GM12801 (cell line): Measurements from ENCODE around the gene GABRA5.

Experiments used
- TF ChIP-seq, protein P1 (sequence below): IDR thresholded peaks from one replicate; pipeline ENCODE4 v1.5.1; 2011; ENCODE audit warnings: control low read depth; ENCODE audit not compliant: insufficient read length; ENCODE audit errors: extremely low read depth

Gene GABRA5

DNA sequence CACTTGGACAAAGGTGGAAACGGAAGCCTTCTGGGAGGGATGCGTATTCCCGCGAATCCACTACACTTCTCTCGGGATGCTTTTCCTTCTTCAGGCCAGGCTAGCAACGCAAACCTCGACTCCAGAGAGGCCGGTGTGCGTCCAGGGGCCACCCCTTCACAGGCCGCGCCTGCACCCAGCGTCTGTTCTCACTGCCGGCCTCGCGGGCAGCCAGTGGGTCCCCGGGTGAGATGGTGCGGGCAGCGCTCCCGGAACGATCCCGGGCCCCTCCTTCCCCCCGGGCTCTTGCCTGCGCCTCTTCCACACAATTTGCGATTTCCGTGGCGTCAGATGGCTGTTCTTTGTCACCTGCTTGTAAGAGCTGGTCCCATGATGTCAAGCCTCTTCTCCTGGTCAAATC is 27.3 kb downstream of the GABRA5 start:
- TF ChIP-seq, protein P1, sequence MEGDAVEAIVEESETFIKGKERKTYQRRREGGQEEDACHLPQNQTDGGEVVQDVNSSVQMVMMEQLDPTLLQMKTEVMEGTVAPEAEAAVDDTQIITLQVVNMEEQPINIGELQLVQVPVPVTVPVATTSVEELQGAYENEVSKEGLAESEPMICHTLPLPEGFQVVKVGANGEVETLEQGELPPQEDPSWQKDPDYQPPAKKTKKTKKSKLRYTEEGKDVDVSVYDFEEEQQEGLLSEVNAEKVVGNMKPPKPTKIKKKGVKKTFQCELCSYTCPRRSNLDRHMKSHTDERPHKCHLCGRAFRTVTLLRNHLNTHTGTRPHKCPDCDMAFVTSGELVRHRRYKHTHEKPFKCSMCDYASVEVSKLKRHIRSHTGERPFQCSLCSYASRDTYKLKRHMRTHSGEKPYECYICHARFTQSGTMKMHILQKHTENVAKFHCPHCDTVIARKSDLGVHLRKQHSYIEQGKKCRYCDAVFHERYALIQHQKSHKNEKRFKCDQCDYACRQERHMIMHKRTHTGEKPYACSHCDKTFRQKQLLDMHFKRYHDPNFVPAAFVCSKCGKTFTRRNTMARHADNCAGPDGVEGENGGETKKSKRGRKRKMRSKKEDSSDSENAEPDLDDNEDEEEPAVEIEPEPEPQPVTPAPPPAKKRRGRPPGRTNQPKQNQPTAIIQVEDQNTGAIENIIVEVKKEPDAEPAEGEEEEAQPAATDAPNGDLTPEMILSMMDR, result no peak

DNA sequence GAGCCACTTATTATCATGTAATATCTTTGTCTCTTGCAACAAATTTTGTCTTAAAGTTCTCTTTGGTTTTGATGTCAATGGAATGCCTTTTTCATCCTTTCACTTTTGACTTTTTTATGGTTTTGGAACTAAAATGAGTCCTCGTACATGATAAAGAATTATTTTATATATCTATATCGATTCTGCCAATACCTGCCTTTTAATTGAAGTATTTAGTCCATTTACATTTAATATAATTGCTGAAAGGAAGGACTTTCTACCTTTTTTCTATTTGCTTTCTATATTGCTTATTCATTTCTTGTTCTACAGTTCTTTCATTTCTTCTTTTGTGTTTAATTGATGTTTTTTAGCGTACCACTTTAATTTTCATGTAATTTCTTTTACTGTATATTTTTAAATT is 32.8 kb downstream of the GABRA5 start:
- TF ChIP-seq, protein P1, result no peak

DNA sequence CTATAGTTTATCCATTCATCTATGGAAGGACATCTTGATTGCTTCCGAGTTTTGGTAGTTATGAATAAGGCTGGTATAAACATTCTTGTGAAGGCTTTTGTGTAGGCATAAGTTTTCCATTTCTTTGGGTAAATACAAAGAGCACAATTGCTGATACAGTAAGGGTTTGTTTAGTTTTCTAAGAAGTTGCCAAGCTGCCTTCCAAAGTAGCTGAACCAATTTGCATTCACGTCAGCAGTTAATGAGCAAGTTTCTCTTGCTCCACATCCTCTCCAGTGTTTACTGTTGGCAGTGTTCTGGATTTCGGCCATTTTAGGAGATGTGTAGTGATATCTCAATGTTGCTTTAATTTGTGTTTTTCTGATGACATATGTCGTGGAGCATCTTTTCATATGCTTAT is 34.2 kb downstream of the GABRA5 start:
- TF ChIP-seq, protein P1, result no peak

DNA sequence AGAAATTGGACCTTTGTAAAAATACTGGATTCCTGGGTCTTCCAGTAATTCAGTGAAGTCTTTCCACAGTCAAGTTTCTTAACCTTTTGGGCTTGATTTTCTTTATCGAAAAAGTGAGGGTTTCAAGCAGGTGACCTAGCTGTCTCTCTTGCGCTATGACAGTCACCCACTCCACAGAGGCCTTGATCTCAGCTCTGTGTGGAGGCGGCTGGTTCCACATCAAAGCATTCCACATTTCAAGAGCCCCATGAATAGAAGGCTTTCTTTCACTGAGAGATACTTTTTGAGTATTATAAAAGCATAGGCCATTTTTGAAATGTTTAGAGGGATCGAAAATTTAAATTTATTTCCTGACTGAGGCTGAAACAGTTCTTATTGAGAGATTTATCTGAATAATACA is 43.9 kb downstream of the GABRA5 start:
- TF ChIP-seq, protein P1, result no peak

DNA sequence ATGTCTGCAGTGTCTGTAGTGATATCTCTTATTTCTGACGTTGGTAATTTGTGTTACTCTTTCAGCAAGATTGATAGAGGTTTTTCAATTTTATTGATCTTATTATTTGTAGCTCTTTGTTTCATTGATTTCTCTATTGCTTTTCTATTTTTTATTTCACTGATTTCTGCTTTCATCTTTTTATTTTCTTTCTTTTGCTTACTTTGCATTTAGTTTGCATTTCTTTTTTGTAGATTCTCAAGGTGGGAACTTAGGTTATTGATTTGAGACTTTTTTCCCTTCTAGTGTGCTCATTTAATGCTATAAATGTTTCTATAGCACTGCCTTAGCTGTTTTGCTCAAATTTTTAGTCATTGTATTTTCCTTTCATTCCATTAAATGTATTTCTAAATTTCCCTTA is 54.6 kb downstream of the GABRA5 start:
- TF ChIP-seq, protein P1, result no peak

DNA sequence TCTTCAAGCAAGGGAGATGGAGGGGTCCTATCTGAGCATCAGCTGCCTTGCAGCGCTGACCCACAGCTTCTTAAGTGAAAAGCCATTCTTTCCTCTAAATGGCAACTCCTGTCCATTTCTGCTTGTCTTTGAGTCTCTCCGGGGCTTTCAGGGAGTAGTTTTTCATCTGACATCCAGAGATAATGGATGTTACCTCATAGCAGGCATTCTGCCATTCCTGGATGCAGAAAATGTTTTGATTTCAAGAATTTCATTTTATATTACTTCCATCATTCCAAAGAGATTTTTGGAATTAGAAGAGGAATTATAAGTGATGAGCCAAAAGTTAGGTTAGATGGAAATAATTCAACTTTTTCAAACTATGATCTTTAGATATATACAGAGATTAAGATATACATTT is 59.2 kb downstream of the GABRA5 start:
- TF ChIP-seq, protein P1, result no peak

DNA sequence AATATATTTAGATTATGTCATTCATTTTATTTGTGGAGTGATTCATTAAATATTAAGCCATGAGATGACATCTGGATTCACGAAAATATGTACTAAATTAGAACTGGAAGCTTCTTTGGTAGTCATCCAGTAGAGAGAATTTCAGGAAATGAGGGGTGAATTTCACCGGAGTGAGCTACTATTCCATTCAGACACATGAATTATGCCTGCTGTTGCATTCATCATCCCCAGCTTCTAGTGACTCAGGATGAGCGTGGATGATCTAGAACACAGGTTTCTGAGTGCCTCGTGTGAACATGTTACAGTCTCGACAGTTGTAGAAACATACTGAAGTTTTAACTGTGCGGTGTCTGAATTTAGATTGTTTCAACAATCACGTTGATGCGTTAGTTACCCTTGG is 61.2 kb downstream of the GABRA5 start:
- TF ChIP-seq, protein P1, result no peak

DNA sequence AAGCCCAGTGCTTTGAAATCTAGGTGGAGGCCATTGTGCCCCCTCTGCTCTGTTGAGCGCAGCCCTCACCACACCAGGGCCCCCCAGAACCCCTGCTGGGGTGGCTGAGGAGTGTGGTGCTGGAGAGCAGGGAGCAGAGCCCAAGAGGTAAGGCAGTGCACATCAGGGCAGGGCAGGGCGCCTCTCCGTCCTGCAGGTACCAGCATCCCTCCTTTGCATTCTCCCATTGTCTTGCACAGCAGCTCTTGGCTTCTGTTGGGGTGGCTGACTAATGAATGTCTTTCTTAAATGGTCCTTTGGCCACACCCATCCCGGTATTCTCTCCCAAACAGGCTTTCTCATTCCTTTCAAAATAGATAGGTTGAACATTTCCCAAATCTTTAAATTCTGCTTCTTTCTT is 62.7 kb downstream of the GABRA5 start:
- TF ChIP-seq, protein P1, result no peak
